HUES6 (cell line): ENCODE data around the gene GUCY1A2.

ENCODE experiments used
- H3K27ac ChIP-seq: 2 replicates; pipeline ENCODE4 v1.7.0; 2013; ENCODE audit warnings: low read depth, mild to moderate bottlenecking, low read length, inconsistent platforms
- H3K27me3 ChIP-seq: 2 replicates; pipeline ENCODE4 v1.6.1; 2013; ENCODE audit warnings: low read length; ENCODE audit not compliant: control insufficient read depth, insufficient read depth
- H3K36me3 ChIP-seq: 2 replicates; pipeline ENCODE4 v1.6.1; 2013; ENCODE audit warnings: low read length; ENCODE audit not compliant: control insufficient read depth, insufficient read depth
- H3K4me1 ChIP-seq: 2 replicates; pipeline ENCODE4 v1.6.1; 2013; ENCODE audit warnings: low read length; ENCODE audit not compliant: control insufficient read depth, insufficient read depth
- H3K4me3 ChIP-seq: 2 replicates; pipeline ENCODE4 v1.5.1; 2013; ENCODE audit warnings: low read depth, low read length
- H3K9ac ChIP-seq: one replicate; pipeline ENCODE4 v1.6.1; 2013; ENCODE audit warnings: mild to moderate bottlenecking, low read length
- H3K9me3 ChIP-seq: 2 replicates; pipeline ENCODE4 v1.6.1; 2013; ENCODE audit warnings: low read depth, low read length; ENCODE audit not compliant: control insufficient read depth, insufficient read depth

Gene GUCY1A2

DNA sequence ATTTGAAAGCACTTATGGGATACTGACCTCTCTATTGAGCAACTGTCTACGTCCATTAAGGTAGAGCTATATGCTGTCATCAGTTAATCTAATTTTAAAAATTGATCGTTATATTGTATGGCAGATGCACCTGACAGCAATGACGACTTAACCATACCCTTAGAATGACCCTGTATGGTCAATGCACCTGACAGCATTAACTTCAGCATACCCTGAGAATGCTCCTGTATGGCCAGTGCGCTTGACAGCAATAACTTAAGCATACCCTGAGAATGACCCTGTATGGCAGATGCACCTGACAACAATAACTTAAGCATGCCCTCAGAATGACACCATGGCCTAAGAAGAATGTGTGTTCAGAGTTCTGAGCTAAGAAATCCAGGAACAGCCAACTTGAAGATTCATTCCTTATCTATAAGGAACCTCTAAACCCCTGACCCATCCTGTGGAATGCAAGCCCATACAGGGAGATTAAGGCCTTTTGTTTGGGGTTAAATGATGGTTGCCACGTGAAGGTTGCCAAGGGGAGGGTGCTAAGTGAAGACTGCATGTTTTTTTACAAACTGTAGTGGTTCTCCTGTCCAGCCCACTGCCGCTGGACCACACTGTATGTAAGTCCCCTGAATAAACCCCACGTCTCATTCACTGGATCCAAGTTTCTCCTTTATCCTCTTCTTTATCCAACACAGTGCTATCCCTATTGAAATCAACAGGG lies 138.3 kb downstream of the GUCY1A2 start:
- H3K36me3 ChIP-seq: no peaks in the 10 kb centered on the region
- H3K27me3 ChIP-seq: no peaks in the 10 kb centered on the region
- H3K27ac ChIP-seq: no peak overlapping the region
- H3K4me1 ChIP-seq: peaks cover 4% of the 10 kb centered on the region; the same call in 1 of the 2 replicates
- H3K9me3 ChIP-seq: no peaks in the 10 kb centered on the region
- no peak overlapping the region for H3K4me3 ChIP-seq
- no peak overlapping the region for H3K9ac ChIP-seq

DNA sequence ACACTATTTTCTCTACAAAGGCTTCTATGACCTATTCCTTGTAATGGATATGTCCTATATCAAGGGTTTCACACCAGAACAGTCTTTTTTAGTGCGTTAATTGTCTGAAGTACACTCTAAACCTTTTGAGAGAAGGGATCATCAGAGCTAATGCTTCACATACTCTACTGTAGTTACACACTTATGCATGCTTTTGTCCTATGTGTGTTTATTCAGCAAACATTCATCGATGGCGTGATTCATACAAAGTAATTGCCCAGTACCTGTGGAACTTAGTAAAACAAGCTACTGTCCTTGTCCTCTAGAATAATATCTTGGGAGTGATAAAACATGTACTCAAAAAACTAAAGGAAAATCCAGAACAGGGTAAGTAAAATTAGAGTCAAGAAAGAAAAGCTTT lies 139.2 kb downstream of the GUCY1A2 start:
- H3K27me3 ChIP-seq: no peaks in the 10 kb centered on the region
- no peak overlapping the region for H3K4me3 ChIP-seq
- H3K27ac ChIP-seq: no peak overlapping the region
- H3K36me3 ChIP-seq: no peaks in the 10 kb centered on the region
- H3K4me1 ChIP-seq: peaks cover 4% of the 10 kb centered on the region; the same call in 1 of the 2 replicates
- H3K9ac ChIP-seq: no peak overlapping the region
- H3K9me3 ChIP-seq: no peaks in the 10 kb centered on the region

DNA sequence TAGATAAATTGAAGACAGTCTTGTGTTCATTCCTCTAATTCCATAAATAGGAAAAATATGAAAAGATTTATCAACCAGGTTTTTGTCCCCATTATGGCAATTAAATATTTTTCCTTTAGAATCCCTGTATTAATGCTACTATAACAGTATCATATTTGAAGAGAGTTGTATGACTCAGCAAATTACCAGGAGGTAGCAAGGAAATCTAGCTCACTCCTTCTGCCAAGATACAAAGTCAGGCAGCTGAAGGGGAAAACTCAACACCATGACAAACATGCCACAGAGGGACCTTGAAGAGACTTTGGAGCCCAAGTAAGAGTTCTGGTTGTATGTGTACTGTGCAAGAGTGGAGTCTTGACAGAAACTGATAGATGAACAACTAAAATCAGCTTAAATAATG lies 143.3 kb downstream of the GUCY1A2 start:
- H3K9ac ChIP-seq: no peak overlapping the region
- no peaks in the 10 kb centered on the region for H3K36me3 ChIP-seq
- H3K4me3 ChIP-seq: no peak overlapping the region

DNA sequence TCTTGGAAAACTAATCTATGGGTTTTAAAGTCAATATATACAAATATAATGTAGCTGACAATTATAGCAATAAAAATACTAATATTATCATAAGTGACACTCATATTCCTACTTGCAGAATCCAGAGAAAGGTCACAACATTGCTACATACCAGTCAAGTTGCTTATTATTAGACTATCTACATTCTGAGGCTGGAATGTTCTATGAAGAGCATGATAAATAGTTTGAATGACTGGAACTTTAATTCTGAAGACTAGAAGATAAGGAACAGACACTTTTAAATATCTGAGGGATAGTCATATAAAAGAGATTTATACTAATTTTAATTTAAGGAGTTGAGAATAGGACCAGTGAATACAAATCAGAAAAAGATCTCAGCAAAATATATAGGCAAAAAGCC lies 146.0 kb downstream of the GUCY1A2 start:
- Histone ChIP-seq H3K27me3 (no peaks in the 10 kb centered on the region), H3K9ac (no peak overlapping the region), H3K27ac (no peak overlapping the region), H3K4me3 (no peak overlapping the region), H3K36me3 (no peaks in the 10 kb centered on the region), H3K9me3 (no peaks in the 10 kb centered on the region), H3K4me1 (no peaks in the 10 kb centered on the region)

More for the DNA sequence above, 143.3 kb downstream of the GUCY1A2 start:
- H3K27me3 ChIP-seq: no peaks in the 10 kb centered on the region
- peaks cover 2% of the 10 kb centered on the region; the same call in 1 of the 2 replicates for H3K4me1 ChIP-seq
- no peak overlapping the region for H3K27ac ChIP-seq
- H3K9me3 ChIP-seq: no peaks in the 10 kb centered on the region

DNA sequence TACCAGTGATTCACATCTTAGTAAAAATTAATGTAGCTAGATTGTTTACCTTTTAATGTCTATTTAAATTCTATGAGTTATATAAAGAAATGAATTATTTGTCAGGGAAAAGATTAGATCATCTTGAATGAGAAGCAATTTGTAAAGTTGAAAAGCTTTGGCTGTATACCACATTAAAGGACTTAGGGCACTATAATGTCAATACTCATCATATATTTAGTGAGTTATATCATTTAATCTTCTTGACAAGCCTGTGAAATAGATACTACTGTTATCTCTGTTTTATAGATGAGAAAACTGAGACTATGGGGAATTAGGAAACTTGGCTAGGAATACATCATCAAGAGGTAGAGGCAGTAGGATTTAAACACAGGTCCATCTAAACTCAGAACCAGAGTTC lies 160.1 kb downstream of the GUCY1A2 start:
- no peaks in the 10 kb centered on the region for H3K9me3 ChIP-seq
- H3K27ac ChIP-seq: no peak overlapping the region
- H3K9ac ChIP-seq: no peak overlapping the region
- no peaks in the 10 kb centered on the region for H3K27me3 ChIP-seq
- no peak overlapping the region for H3K4me3 ChIP-seq
- no peaks in the 10 kb centered on the region for H3K36me3 ChIP-seq
- H3K4me1 ChIP-seq: no peaks in the 10 kb centered on the region

DNA sequence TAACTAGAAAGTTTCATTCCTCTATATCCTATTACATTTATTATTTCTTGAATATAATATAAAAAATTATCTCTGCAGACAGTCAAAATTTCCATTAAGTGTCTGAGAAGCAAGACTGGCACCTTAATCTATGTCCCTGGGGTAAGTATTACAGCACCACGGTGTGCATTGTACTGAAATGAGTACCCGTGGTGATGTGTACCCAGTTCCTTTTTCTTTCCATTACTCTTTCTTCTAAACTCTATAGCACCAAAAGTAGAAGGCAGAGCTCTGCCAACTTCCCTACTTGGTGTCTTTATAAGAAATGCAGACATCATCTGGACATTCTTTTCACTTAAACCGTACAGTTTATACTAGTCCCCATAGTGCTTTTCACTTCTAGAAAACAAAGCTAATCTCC lies 161.7 kb downstream of the GUCY1A2 start:
- Histone ChIP-seq H3K9ac (no peak overlapping the region), H3K9me3 (no peaks in the 10 kb centered on the region), H3K27ac (no peak overlapping the region), H3K36me3 (no peaks in the 10 kb centered on the region), H3K4me3 (no peak overlapping the region), H3K4me1 (no peaks in the 10 kb centered on the region), H3K27me3 (no peaks in the 10 kb centered on the region)

DNA sequence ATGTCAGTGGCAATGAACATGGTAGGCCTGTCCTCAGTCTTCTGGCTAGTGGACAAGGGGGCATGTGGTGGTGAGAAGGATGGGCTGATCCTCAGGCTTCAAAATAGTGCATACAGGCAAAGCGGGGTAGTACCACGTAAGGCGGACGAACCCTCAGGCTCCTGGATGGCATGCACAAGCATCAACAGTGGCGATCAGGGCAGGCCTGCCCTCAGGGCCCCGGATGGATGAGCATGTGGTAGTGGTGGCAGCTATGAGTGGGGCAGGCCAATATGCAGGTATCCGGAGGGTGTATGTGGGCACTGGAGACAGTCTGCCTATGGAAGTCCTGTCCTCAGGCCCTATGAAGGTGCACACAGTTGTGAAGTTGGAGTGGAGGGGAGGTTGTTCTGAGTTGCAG lies 163.8 kb downstream of the GUCY1A2 start:
- no peaks in the 10 kb centered on the region for H3K36me3 ChIP-seq
- no peak overlapping the region for H3K27ac ChIP-seq

DNA sequence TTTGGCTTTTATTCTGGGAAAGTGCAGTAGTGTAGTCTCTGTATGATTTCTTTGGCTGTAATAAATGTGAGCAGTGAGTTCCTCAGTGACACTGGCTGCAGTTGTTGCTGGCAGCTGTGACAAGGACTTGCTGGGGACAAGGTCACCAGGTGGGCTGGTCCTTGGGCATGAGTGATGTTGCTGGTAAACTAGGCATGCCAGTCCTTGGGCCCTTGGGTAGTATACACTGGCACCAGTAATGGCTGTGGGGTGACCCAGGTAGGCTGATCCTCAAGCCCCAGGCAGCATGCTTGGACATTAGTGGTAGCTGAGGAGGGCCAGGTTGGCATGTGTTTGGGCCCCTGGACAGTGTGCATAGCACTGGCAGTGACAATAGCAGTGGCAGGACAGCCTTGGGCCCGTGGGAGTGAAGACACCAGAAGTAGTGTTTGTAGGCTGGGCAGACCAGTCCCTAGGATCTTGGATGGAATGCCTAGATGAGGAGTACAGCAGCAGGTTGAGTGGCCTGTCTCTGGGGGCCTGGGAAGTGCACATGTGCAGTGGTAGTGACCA lies 164.3 kb downstream of the GUCY1A2 start:
- Histone ChIP-seq H3K9ac (no peak overlapping the region), H3K9me3 (no peaks in the 10 kb centered on the region), H3K27me3 (no peaks in the 10 kb centered on the region), H3K4me3 (no peak overlapping the region), H3K4me1 (no peaks in the 10 kb centered on the region), H3K36me3 (no peaks in the 10 kb centered on the region), H3K27ac (no peak overlapping the region)

More for the DNA sequence above, 163.8 kb downstream of the GUCY1A2 start:
- no peaks in the 10 kb centered on the region for H3K27me3 ChIP-seq
- H3K4me3 ChIP-seq: no peak overlapping the region
- H3K9ac ChIP-seq: no peak overlapping the region
- no peaks in the 10 kb centered on the region for H3K9me3 ChIP-seq
- no peaks in the 10 kb centered on the region for H3K4me1 ChIP-seq

DNA sequence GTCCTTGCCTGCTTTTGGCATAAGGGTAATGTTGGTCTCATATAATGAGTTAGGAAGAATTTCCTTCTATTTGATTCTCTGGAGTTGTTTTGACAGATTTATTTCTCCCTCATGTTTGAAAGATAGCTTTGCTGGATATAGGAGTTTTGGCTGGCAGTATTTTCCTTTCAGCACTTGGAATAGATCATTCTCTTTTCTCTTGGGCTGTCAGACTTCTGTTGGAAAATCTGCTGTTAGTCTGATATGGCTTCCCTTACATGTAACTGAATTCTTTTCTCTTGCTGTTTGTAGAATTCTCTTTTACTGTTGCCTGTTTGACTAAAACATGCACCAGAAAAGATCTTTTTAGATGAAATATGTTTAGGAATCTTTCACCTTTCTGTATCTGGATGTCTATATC lies 165.5 kb downstream of the GUCY1A2 start:
- Histone ChIP-seq H3K9me3 (no peaks in the 10 kb centered on the region), H3K27me3 (no peaks in the 10 kb centered on the region)

DNA sequence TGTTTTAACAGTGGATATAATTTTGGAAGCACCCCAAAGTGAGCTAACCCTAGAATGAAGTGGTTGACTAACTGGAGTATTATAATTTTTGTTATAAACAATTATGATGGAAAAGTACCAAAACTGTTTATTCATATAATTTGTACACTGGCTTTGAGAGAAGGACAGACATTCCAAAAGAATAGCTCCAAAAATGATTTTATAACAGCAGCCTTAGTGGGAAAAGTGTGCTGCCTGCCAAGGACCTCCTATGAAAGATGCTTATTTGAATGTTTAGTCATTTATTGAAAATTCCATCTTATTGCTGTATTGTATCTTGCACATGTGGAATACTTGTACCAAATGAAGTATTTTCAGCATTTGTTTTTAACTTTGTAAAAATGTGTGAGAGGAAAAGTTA lies 169.8 kb downstream of the GUCY1A2 start:
- Histone ChIP-seq H3K36me3 (no peaks in the 10 kb centered on the region), H3K27me3 (no peaks in the 10 kb centered on the region), H3K9ac (no peak overlapping the region), H3K27ac (no peak overlapping the region), H3K4me3 (no peak overlapping the region), H3K4me1 (no peaks in the 10 kb centered on the region), H3K9me3 (no peaks in the 10 kb centered on the region)

More for the DNA sequence above, 165.5 kb downstream of the GUCY1A2 start:
- H3K4me1 ChIP-seq: no peaks in the 10 kb centered on the region
- no peak overlapping the region for H3K9ac ChIP-seq
- H3K4me3 ChIP-seq: no peak overlapping the region
- no peaks in the 10 kb centered on the region for H3K36me3 ChIP-seq
- no peak overlapping the region for H3K27ac ChIP-seq

DNA sequence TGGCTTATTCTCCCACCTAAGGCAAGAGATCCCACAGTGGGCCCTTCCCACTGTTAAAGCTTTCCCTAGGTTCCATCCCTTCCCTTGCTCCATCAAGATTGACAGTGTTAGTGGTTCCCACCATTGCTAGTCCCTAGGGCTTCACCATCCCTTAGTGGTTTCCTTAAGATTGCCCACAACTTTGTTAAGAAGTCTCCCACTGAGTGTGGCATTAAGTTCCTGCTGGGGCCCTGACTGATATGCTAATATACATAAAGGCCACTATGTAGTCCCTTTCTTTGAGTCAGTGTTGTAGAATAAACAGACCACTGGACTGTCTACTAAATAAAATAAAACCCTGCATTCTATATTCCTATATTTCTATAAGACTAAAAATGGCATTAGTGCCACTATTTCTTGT lies 176.1 kb downstream of the GUCY1A2 start:
- Histone ChIP-seq H3K27ac (no peak overlapping the region), H3K4me3 (no peak overlapping the region), H3K36me3 (no peaks in the 10 kb centered on the region), H3K27me3 (no peaks in the 10 kb centered on the region), H3K4me1 (peaks cover 10% of the 10 kb centered on the region; the same call in 1 of the 2 replicates), H3K9ac (no peak overlapping the region), H3K9me3 (no peaks in the 10 kb centered on the region)
